ENCODE measurements around the gene LTB4R. TPM values are rescaled to one million over a fixed set of nuclear protein-coding genes. Genes with fewer than 3 reads are reported as not detected.
"Not testable (repeated sequence)": the region's sequence is repeated elsewhere in the genome, so short reads cannot be mapped to it uniquely, and the experiment has no call there.

The LTB4R gene
- total RNA-seq, 1 donor from 2014 or later, result 2.1 TPM

GRCh38 chr14:24314377-24315193, 3.3 kb downstream of the LTB4R start:
- no peak for DNase-seq (ENCODE audit: missing footprints)
- intact Hi-C loops (cut with DNase I), result no loop called here
- no peak for ATAC-seq

DNA sequence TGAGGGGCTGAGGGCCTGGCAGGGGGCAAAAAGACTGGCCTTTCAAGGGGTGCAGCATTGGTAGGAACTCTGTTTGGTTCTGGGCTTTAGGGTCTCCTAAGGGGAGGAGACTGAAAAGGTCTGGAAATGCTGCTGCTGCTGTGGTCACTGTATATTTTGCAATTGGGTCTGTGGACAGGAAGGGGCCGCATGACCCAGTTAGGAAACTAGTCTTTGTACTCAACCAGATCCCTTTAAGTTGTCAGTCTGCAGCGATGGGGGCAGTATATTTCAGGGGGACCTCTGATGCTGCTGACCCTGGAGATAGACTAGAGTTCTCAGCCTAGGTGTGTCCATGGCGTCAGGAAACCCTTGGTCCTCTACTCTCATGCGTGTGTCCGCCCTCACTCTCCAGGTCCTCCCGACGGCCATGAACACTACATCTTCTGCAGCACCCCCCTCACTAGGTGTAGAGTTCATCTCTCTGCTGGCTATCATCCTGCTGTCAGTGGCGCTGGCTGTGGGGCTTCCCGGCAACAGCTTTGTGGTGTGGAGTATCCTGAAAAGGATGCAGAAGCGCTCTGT, 4.0 kb downstream of the LTB4R start:
- DNase-seq (ENCODE audit: missing footprints), result no peak
- no peak for ATAC-seq
- intact Hi-C loops (cut with DNase I), result no loop called here

GRCh38 chr14:24315807-24316596, 4.7 kb downstream of the LTB4R start:
- intact Hi-C loops (cut with DNase I), result no loop called here
- ATAC-seq (peak; percentile 35), DNase-seq (ENCODE audit: missing footprints) (peak; percentile 81)

GRCh38 chr14:24316597-24316950, 5.3 kb downstream of the LTB4R start:
- DNase-seq (ENCODE audit: missing footprints) (no peak), ATAC-seq (no peak)
- intact Hi-C loops (cut with DNase I), result no loop called here

DNA sequence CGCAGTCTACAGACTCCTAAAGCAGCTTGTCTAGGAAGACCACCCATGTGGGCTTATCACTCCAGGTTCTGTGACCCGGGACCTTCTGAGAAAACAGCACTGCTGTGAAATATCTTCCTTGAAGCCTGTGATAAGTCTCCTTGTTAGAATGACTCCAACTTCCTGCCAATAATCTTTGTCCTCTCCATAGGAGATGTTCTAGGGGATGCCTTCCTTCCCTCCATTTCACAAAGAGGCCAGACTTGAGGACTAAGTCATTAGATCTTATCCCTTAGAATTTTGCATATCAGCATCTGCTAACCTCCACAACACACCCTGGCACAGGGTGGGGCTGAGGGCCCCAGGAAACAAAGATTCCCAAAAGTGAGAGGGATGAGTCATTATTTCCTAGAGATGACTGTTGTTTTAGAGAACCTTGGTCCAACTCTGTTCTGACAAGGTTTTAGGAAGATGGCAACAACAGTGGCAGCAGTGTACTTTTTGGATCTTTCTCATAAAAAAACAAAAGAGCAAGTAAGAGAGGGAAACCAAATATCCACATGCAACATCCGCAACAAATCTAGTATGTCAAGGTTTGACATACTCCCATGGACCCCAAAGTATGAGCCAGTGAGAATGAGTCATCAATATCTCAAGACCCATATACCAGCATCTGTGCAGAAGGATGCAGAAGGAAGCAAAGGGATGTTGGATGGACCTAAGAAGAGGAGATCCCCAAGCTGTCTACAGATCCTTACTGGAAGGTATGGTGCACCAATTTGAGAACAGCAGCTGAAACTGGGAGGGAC, 6.0 kb downstream of the LTB4R start:
- intact Hi-C loops (cut with DNase I), result no loop called here
- DNase-seq (ENCODE audit: missing footprints), result no peak

GRCh38 chr14:24321212-24321975, 10.1 kb downstream of the LTB4R start:
- intact Hi-C loops (cut with DNase I), result no loop called here
- DNase-seq (ENCODE audit: missing footprints), result no peak
- no peak for ATAC-seq

More for the DNA sequence above, 6.0 kb downstream of the LTB4R start:
- ATAC-seq, result no peak

DNA sequence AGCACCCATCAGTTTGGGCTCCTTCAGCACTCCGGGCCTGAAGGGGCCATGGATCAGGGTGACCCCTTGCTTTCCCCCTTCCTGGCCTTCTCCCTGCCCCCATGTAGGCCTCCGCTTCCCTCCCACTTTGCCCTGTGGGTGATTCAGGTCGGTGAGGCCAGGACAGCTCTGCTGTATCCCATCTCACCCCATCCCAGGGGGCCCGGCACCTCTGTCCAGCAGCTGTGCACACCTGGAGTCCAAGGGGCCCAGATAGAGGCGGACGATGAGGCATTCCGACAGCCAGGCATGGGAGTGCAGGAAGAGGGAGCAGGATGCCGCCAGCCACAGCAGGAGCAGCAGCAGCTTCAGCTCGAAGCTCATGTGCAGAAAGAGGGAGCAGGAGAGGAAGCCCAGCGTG, 11.4 kb downstream of the LTB4R start:
- intact Hi-C loops (cut with DNase I), result no loop called here
- ATAC-seq (no peak), DNase-seq (ENCODE audit: missing footprints) (no peak)

DNA sequence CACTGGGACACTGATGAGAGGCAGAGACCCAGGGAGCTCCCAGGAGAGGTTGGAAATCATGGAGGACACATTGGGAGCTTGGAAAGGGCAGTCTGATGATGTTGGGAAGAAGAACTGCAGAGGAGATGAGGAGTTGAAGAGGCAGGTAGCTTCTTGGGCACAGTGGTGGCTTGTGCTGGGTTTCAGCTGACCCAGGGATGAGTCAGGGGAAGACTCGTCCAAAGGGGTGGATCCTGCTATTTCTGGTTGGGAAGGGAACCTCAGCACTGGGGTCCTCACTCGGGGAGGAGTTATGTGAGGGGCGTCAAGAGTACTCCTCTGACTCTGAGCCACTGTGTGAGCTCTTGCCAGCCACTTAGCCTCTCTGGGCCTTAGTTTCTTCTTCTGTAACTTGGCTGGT, 12.0 kb downstream of the LTB4R start:
- intact Hi-C loops (cut with DNase I), result no loop called here
- no peak for DNase-seq (ENCODE audit: missing footprints)
- ATAC-seq, result no peak

DNA sequence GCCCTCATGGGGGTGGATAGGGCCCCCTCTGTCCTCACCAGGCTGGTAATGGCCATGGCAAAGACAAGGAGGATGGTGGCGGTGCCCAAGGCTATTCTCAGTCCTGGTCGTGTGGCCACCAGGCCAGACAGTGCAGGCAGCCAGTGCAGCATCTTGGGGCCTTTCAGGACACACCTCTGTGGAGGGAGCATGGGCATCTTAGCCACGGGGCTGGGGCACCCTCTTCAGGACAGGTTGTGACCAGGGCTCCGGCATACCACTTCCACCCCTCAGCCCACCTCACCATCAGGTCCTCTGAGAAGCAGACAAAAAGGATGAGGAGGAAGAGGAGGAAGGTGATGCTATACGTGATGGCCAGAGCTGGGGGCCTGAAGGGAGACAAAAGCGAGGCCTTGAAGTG, 12.7 kb downstream of the LTB4R start:
- intact Hi-C loops (cut with DNase I), result no loop called here
- ATAC-seq (no peak), DNase-seq (ENCODE audit: missing footprints) (no peak)

- DNase-seq (ENCODE audit: missing footprints) (no peak), ATAC-seq (no peak)
- intact Hi-C loops (cut with DNase I), result no loop called here
Measured at GRCh38 chr14:24325041-24325530, 13.8 kb downstream of the LTB4R start.

GRCh38 chr14:24325963-24326362, 14.7 kb downstream of the LTB4R start:
- ATAC-seq (no peak), DNase-seq (ENCODE audit: missing footprints) (no peak)
- intact Hi-C loops (cut with DNase I), result no loop called here

DNA sequence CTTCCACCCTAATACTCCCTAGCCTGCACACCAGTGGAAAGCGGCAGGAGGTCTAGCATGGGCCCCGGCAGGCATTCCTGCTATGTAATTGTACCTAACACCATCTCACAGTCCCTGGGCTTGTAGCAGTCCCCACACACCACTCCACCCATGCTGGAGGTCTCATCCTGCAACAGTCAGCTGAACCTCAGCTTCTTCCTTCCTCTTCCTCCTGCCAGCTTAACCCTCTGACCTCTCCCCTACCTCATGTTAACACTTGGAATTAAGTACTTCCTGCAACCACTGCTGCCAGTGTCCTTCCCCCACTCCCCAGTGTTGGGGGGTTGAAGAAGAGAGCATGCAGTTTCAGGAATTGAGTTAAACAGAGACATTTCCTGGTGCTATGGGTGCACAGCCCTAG, 16.0 kb downstream of the LTB4R start:
- DNase-seq (ENCODE audit: missing footprints), result no peak
- intact Hi-C loops (cut with DNase I), result no loop called here
- peak; percentile 6 for ATAC-seq

- intact Hi-C loops (cut with DNase I), result not testable (repeated sequence)
- peak; percentile 78 for DNase-seq (ENCODE audit: missing footprints)
Measured at GRCh38 chr14:24327914-24328313, 16.6 kb downstream of the LTB4R start.

DNA sequence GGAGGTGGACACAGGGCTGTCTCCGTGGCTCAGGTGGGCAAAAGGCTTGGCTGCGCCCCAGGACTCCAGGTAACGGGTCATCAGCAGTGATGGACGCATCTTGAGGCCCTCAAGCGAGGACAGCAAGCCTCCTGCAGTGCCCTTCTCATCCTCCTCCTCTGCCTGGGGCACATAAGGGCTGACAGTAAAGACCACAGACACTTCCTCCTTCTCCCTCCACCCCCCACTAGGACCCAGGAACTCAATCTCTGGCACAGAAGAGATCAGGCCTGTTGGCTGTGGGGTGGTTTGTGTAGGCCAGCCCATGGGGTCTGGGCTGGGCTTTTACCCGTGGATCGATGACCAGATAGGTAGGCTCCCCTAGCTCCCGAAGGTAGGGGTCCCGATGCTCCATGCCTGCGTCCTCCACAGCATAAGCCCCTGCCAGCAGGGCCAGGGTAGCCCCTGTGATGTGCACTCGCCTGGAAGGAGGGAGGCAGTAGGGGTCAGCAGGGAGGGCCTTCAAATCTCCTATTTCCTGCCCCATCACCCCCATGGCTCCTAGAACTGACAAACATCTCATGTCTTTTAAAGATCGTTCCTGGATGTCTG, 17.9 kb downstream of the LTB4R start:
- no peak for DNase-seq (ENCODE audit: missing footprints)
- intact Hi-C loops (cut with DNase I), result no loop called here
- ATAC-seq, result no peak

More at GRCh38 chr14:24327914-24328313, 16.6 kb downstream of the LTB4R start:
- ATAC-seq, result not testable (repeated sequence)

GRCh38 chr14:24329736-24330135, 18.4 kb downstream of the LTB4R start:
- ATAC-seq (peak; percentile 13), DNase-seq (ENCODE audit: missing footprints) (peak; percentile 88)
- intact Hi-C loops (cut with DNase I), result no loop called here

GRCh38 chr14:24330973-24331674, 19.8 kb downstream of the LTB4R start:
- DNase-seq (ENCODE audit: missing footprints) (no peak), ATAC-seq (no peak)
- intact Hi-C loops (cut with DNase I), result no loop called here

DNA sequence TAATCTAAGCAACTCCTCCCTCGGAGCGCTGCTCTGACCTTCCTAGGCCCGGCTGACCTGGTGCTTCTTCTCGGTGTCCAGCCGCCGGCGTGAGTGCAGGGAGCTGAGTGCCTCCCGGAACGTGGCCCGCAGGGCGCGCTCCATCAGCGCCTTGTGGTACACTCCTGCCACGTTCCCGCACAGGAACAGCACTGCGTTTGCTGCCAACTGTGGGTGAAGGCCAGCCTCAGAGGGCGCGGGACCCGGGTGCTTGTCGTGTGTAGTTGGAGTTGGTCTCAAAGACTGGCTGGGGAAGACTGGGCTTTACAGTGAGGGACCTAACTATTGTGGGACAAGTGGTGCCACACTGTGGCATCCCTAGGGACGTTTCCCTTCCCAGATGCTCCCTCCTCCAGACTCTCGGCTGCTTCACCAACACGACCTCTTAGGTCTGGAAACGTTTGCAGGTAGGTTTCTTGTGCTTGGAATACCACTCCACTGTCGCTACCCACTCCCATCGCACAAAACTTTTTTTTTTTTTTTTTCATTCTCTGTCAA, 20.5 kb downstream of the LTB4R start:
- intact Hi-C loops (cut with DNase I), result no loop called here
- DNase-seq (ENCODE audit: missing footprints) (no peak), ATAC-seq (no peak)

Data from Right ventricle myocardium inferior (tissue), 1 donor.